Peyer's patch (tissue), 4 donors: ENCODE data around the gene ICA1. TPM values are rescaled to one million over a fixed set of nuclear protein-coding genes. Genes with fewer than 3 reads are reported as not detected.

ENCODE experiments used
- DNase-seq, 3 donors: peaks; one replicate each; pipeline ENCODE4 v3.0.0-alpha.2; 2017 to 2019
- H3K27ac ChIP-seq, 4 donors: fragments of 200-600 bp; sonication (generic); one replicate each; pipeline ENCODE4 v1.5.1; 2016 to 2019
- H3K27me3 ChIP-seq, 2 donors: fragments of 200-600 bp; sonication (generic); one replicate each; pipeline ENCODE4 v1.5.1; 2019
- H3K36me3 ChIP-seq, 3 donors: fragments of 200-600 bp; sonication (generic); one replicate each; pipeline ENCODE4 v1.5.1; 2016 to 2019
- H3K4me1 ChIP-seq, 4 donors: fragments of 200-600 bp; sonication (generic); one replicate each; pipeline ENCODE4 v1.5.1; 2016 to 2019
- H3K4me3 ChIP-seq, 4 donors: fragments of 200-600 bp; sonication (generic); 1 replicate in 3 of 4; 2 replicates in 1 of 4; pipeline ENCODE4 v1.5.1; 2016 to 2019; ENCODE audit warnings: mild to moderate bottlenecking in 1 of 4
- H3K9me3 ChIP-seq, 4 donors: fragments of 200-600 bp; sonication (generic); one replicate each; pipeline ENCODE4 v1.5.1; 2016 to 2019; ENCODE audit warnings: mild to moderate bottlenecking in 1 of 4
- POLR2A ChIP-seq, 2 donors: fragments of 450-650 bp; IDR thresholded peaks; one replicate each; pipeline ENCODE4 v1.5.1; 2017; ENCODE audit warnings: antibody characterized with exemption in 2 of 2, mild to moderate bottlenecking in 2 of 2, moderate library complexity in 2 of 2
- total RNA-seq, 4 donors: library from RNA; depleted of rRNA; stranded (reverse); fragments of >200 nt; gene quantifications; one replicate each; pipeline ENCODE4 v1.1.0, GENCODE V29; 2016
- TF ChIP-seq, protein P1 (sequence below), 6 experiments: fragments of 450-650 bp in 4 of 6; fragments of 200-600 bp in 2 of 6; sonication (generic) in 1 of 6; IDR thresholded peaks; one replicate each; pipeline ENCODE4 v1.5.1; 2017 to 2019; ENCODE audit warnings: antibody characterized with exemption in 6 of 6, mild to moderate bottlenecking in 3 of 6, moderate library complexity in 1 of 6

The ICA1 gene
- total RNA-seq, 4 donors from 2014 or later, result 37.0 to 79.9 (median 52.4) TPM

DNA sequence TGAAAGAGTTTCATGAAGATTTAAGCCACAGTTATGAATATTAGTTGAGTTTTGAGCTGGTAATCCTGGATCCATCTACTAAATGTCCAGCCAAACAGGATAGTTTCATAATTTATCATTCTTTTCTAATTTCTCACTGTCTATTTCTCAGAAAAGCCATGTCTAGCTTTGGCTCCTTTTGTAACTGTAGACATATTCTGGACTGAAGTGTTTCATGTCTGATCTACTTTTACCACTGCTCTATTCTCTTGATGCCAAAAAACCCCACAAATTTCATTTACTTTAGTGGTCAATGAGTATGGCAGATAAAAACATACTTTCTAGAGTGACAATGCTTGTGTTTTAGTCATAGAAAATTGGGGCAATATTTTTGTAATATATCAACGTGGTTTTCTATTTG, 61.2 kb downstream of the ICA1 start:
- Histone ChIP-seq H3K27ac (no peak overlapping the region), H3K9me3 (no peaks in the 10 kb centered on the region), H3K4me1 (no peaks in the 10 kb centered on the region), H3K4me3 (no peak overlapping the region), H3K36me3 (no peaks in the 10 kb centered on the region), H3K27me3 (no peaks in the 10 kb centered on the region)
- no peak for DNase-seq
- TF ChIP-seq POLR2A (IDR thresholded peaks at IDR 0.05), result no peak
- TF ChIP-seq, protein P1, sequence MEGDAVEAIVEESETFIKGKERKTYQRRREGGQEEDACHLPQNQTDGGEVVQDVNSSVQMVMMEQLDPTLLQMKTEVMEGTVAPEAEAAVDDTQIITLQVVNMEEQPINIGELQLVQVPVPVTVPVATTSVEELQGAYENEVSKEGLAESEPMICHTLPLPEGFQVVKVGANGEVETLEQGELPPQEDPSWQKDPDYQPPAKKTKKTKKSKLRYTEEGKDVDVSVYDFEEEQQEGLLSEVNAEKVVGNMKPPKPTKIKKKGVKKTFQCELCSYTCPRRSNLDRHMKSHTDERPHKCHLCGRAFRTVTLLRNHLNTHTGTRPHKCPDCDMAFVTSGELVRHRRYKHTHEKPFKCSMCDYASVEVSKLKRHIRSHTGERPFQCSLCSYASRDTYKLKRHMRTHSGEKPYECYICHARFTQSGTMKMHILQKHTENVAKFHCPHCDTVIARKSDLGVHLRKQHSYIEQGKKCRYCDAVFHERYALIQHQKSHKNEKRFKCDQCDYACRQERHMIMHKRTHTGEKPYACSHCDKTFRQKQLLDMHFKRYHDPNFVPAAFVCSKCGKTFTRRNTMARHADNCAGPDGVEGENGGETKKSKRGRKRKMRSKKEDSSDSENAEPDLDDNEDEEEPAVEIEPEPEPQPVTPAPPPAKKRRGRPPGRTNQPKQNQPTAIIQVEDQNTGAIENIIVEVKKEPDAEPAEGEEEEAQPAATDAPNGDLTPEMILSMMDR (IDR thresholded peaks at IDR 0.05), result no peak

- Histone ChIP-seq H3K4me1 (no peaks in the 10 kb centered on the region), H3K36me3 (no peaks in the 10 kb centered on the region), H3K27me3 (no peaks in the 10 kb centered on the region), H3K9me3 (no peaks in the 10 kb centered on the region), H3K27ac (no peak overlapping the region), H3K4me3 (no peak overlapping the region)
- no peak for TF ChIP-seq POLR2A (IDR thresholded peaks at IDR 0.05)
- TF ChIP-seq, protein P1 (IDR thresholded peaks at IDR 0.05), result no peak
- DNase-seq, result no peak
Measured at GRCh38 chr7:8200316-8200715, 61.7 kb downstream of the ICA1 start.

- H3K36me3 ChIP-seq, result no peaks in the 10 kb centered on the region
- DNase-seq, result peak in 1 of 3 donors; percentile 59
- H3K4me3 ChIP-seq, result no peak overlapping the region
- H3K4me1 ChIP-seq, result no peaks in the 10 kb centered on the region
- no peak for TF ChIP-seq POLR2A (IDR thresholded peaks at IDR 0.05)
- TF ChIP-seq, protein P1 (IDR thresholded peaks at IDR 0.05), result no peak
- H3K9me3 ChIP-seq, result no peaks in the 10 kb centered on the region
- no peak overlapping the region for H3K27ac ChIP-seq
- H3K27me3 ChIP-seq, result no peaks in the 10 kb centered on the region
Measured at GRCh38 chr7:8197994-8198698, 63.8 kb downstream of the ICA1 start.

DNA sequence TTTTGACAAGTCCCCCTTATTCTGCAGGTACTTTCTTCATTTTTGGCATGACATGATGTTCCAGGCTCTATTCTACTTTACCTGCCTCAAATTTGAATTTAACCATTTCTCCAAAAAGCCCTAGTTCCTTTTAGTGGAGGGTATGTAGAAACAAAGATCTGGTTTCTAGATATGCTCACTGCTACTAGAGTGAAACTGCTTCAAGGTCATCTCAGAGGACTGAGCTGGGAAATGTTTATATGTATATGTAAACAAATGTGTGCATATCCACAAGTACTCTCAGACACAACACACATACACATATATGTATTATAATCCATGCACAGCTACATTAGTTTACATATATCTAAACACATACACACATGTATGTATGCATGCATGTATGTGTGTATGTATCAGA, 69.1 kb downstream of the ICA1 start:
- H3K4me1 ChIP-seq, result peaks cover 0 to 4% (median 0%) of the 10 kb centered on the region in 4 donors
- H3K36me3 ChIP-seq, result no peaks in the 10 kb centered on the region
- no peak overlapping the region for H3K27ac ChIP-seq
- no peaks in the 10 kb centered on the region for H3K27me3 ChIP-seq
- H3K9me3 ChIP-seq, result no peaks in the 10 kb centered on the region
- no peak for TF ChIP-seq POLR2A (IDR thresholded peaks at IDR 0.05)
- TF ChIP-seq, protein P1 (IDR thresholded peaks at IDR 0.05), result no peak
- no peak for DNase-seq
- no peak overlapping the region for H3K4me3 ChIP-seq

DNA sequence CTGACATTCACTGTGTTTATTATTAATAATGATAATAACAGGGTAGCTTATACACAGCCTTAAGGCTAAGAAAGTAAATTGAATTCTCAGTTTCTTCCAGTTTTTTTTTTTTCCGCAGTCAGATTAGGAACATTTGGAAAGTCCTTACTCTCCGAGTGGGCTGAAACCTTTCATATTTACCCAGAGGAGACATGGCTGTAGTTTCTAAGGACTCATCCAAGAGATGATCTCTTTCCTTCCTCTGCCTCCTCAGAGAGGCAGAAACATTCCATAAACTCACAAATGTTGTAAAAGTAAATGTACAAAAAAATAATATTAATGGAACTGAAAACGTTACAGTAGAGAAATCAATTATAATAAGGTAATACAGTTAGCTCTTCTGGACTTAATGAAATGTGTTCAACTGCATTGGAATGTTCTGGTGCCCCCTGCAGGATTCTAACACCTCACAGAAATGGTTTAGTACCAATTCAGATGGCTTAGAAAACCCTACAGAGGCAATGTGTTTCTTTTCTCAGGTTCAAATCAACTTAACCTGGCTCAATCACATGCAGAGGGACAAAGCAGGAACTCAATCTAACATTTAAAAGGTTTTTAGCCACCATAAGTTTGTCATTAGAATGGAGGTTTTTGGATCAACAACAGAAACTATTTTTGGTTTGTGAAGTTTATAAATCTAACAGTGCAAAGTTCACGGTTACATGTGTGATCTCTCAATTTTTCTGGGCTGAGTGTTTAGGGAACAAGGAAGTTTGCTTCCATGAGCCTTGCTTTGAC, 71.7 kb downstream of the ICA1 start:
- Histone ChIP-seq H3K36me3 (no peaks in the 10 kb centered on the region), H3K4me3 (no peak overlapping the region), H3K27me3 (no peaks in the 10 kb centered on the region), H3K4me1 (peaks cover 0 to 4% (median 0%) of the 10 kb centered on the region in 4 donors), H3K9me3 (no peaks in the 10 kb centered on the region), H3K27ac (no peak overlapping the region)
- DNase-seq, result peak in 2 of 3 donors; percentile 77 to 86
- TF ChIP-seq, protein P1 (IDR thresholded peaks at IDR 0.05), result peak; percentile 33 to 61 (median 53)
- TF ChIP-seq POLR2A (IDR thresholded peaks at IDR 0.05), result no peak
